HG03354 (cell line): ENCODE results near the gene RBM8A.
"Not testable (repeated sequence)": the region's sequence is repeated elsewhere in the genome, so short reads cannot be mapped to it uniquely, and the experiment has no call there.

Experiments
- ATAC-seq: cut with Tn5 transposase; IDR thresholded peaks from one replicate; pipeline ENCODE4 v1.9.1; 2021; ENCODE audit warnings: mild to moderate bottlenecking; ENCODE audit not compliant: unreplicated experiment, poor library complexity, severe bottlenecking

The RBM8A gene

DNA sequence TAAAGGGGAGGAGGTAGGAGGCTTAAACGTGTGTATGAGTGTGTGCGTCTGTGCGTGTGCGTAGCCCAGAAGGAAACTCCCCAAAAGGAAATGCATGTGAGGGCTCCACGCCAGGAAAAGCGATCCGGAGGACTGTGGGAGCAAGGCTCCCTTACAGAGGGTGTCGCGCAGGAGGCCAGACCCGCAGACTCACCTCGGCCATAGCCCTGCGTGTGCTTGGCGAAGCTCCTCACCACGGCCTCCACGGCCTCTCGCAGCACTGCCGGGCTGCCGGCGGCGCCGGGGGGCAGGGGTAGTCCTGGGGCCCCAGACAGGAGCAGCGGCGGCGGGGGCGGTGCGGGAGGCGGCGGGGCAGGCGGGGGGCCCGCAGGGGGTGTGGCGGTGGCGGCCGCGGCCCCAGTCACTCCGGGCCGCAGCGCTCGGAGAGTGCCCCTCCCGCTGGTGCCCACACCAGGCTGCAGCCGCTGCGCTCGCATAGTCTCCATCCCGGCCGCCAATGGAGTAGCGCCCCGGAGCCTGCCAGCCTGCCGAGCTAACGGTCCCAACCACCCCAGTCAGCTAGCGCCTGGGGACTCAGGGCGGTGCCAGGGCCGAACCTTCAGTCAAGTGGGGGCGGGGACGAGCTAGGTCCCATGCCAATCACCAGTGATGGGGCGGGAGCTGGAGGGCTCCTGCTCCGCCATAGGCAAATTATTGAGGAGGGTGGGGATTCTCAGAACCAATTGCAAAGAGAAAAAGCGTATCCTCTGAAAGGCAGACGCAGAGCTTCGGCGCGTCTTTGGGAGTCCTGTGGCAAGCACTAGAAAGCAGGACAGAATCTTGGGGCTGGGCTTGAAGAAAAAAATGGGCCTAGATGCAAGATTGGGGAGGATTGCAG is 30.4 kb upstream of the RBM8A start, which contains the start of gene LIX1L:
Gene LIX1L (minus strand): TSS at position 575 of the 877 bp plus-strand sequence. CDS start 90 bp downstream, at position 485.
- peak; percentile 88 for ATAC-seq

DNA sequence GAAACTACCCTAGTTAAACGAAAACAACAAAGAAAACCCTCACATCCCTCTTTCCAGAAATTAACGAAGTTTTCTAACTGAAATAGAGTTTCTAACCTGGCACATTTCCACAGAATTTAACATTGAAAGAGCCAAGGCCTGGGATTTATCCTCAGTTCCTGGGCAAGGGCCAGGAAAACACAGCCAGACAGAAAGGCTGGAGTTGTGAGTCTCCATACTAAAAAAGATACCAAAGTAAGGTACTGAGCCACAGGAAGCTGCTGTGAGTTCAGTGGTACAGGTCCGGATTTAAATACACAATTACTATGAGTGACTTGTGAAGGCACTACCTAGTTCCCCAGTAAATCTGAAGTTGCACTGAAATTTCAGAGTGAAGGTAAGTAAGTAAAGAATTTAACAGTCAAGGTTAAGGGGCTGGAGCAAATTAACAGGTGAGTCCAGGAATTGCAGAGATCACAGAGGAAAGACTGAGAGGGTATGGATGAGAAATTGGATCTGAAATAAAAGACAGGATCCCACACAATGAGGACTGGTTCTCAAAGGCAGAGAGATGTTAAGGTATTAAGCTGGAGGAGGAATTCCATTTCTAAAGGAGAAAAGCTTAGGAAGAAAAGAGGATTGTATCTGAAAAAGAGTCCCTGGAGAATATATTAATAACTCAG is 29.6 kb upstream of the RBM8A start:
- ATAC-seq = no peak

GRCh38 chr1:145956361-145956760 is 29.1 kb upstream of the RBM8A start:
- no peak for ATAC-seq

GRCh38 chr1:145955436-145955835 is 28.2 kb upstream of the RBM8A start:
- ATAC-seq = no peak

GRCh38 chr1:145953861-145954260 is 26.6 kb upstream of the RBM8A start:
- ATAC-seq = no peak

DNA sequence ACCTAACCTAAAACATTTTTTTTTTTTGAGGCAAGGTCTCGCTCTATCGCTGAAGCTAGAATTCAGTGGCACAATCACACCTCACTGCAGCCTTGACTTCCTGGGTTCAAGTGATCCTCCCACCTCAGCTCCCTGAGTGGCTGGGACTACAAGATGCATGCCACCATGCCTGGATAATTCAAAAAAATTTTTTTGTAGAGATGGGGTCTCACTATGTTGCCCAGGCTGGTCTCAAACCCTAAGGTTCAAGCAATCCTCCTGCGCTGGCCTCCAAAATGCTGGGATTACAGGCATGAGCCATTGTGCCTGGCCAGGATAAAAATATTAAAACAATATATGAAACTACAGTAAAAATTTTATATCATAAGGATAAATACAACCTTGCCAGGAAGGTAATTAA is 25.6 kb upstream of the RBM8A start:
- ATAC-seq = no peak

- no peak for ATAC-seq
Measured at GRCh38 chr1:145951526-145951925, 24.2 kb upstream of the RBM8A start.

DNA sequence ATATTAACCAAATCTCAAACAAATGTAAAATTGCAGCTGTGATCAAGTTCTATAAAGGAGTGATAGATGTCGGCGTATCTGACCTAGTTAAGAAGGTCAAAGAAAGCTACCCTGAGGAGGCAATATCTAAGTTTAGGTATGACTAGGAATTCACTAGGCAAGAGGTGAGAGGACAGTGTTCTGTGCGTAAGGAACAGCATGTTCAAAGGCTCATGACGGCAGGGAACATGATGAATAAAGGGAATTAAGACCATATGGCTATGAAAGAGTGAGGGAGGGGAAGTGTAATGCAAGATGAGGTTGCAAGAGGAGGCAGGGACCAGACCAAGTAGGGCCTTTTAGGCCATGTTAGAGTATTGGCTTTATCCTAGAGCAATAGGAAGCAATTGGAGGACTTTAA is 21.9 kb upstream of the RBM8A start:
- ATAC-seq = no peak

- ATAC-seq = no peak
Measured at GRCh38 chr1:145947551-145947950, 20.3 kb upstream of the RBM8A start.

DNA sequence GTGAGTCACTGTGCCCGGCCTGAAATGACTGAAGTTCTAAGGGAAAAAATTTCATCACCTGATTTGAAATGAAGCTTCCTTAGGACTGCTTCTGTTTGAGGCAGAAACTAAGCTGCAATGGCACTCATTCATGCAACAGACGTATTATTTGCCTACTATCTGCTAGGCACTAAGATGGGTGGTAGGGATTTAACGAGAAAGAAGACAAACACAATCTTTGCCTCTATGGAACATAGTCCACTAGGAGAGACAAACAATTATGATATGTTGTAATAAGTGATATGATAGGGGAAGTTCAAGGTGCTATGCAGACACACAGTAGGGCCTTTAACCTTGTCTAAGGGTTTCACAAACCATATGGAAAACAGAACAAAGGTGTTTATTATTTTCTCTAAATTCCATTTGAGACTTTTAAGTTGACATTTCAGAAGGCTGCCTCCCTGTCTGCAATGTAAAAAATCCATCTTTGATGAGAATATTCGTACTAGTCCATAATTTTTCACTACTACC is 19.2 kb upstream of the RBM8A start:
- no peak for ATAC-seq

GRCh38 chr1:145944532-145944931 is 17.2 kb upstream of the RBM8A start:
- ATAC-seq = no peak

GRCh38 chr1:145942871-145943270 is 15.6 kb upstream of the RBM8A start:
- ATAC-seq = no peak

DNA sequence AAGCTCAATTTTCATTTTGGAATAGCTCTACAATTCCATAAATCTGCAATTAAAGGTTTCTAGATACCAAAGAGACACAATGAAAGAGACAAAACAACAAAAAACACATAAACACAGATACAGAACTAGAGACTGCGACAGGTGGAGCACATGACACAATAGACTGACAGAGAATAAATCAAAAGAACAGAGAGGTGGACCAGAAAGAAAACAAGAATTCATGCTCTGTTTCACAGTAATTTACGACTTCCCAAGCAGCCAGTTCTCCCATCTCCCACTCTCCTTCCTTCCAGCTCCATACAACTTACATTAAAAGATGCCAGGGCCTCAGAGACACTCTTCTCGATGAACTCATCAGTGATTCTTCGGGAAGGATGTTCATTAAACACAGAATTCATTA is 15.1 kb upstream of the RBM8A start:
- no peak for ATAC-seq

- ATAC-seq = no peak
Measured at GRCh38 chr1:145937436-145937835, 10.2 kb upstream of the RBM8A start.

- ATAC-seq = no peak
Measured at GRCh38 chr1:145936247-145936646, 9.0 kb upstream of the RBM8A start.

- ATAC-seq = no peak
Measured at GRCh38 chr1:145935708-145936107, 8.4 kb upstream of the RBM8A start.

GRCh38 chr1:145932522-145933009 is 5.3 kb upstream of the RBM8A start:
- not testable (repeated sequence) for ATAC-seq

DNA sequence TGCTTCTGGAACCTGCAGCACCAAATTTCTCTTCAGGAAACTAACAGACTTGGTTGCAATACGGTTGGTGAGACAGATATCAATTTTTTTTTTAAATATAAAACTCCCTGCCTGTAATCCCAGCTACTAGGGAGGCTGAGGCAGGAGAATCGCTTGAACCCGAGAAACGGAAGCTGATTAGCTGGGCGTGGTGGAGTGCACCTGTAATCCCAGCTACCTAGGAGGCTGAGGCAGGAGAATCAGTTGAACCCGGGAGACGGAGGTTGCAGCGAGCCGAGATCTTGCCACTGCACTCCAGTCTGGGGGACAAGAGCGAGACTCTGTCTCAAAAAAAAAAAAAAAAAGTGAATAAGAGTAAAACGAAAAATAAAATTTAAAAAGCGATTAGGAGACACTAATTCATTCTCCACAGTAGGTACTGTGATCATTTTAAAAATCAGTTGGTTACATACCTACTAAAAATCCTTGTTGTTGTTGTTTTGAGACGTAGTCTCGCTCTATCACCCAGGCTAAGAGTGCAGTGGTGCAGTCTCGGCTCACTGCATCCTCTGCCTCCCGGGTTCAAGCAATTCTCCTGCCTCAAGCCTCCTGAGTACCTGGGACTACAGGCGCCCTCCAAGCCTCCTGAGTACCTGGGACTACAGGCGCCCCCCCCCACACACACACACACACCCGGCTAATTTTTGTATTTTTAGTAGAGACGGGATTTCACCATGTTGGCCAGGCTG is 796 bp upstream of the RBM8A start:
- no peak for ATAC-seq

DNA sequence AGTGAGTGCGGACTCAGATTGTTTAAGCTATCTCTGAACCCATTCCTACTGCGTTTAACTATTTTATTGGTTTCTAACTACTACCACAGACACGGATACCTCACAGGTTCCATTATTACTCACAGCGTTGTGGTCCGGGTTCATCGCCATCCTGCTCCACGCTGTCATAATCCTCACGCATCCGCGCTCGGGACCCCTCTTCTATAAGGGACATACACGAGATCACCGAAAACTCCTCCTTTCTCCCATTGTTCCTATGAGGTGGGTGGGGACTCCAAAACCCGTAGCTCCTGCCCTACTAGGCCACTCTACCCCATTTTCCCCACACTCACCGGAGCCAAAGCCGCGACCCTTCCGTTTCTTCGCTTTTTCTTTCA is 610 bp downstream of the RBM8A start:
- ATAC-seq = peak; percentile 7

GRCh38 chr1:145922266-145922665 is 5.0 kb downstream of the RBM8A start:
- no peak for ATAC-seq
